Posterior cingulate gyrus (tissue), 11 donors: ENCODE results near the gene CCDC177.
A peak's percentile ranks its signal among the peaks of the same experiment; 100 is the strongest.

Source experiments
- DNase-seq, 10 donors: peaks; one replicate each; pipeline versions ENCODE4 v3.0.0 to v3.0.0-alpha.2; 2020 to 2021; ENCODE audit warnings: mixed read lengths in 3 of 10
- intact Hi-C: fragments of 100-400 bp; cut with DNase I; formaldehyde crosslinking; loops from one replicate; pipeline ENCODE4 v1.15.1; 2023

The CCDC177 gene

DNA sequence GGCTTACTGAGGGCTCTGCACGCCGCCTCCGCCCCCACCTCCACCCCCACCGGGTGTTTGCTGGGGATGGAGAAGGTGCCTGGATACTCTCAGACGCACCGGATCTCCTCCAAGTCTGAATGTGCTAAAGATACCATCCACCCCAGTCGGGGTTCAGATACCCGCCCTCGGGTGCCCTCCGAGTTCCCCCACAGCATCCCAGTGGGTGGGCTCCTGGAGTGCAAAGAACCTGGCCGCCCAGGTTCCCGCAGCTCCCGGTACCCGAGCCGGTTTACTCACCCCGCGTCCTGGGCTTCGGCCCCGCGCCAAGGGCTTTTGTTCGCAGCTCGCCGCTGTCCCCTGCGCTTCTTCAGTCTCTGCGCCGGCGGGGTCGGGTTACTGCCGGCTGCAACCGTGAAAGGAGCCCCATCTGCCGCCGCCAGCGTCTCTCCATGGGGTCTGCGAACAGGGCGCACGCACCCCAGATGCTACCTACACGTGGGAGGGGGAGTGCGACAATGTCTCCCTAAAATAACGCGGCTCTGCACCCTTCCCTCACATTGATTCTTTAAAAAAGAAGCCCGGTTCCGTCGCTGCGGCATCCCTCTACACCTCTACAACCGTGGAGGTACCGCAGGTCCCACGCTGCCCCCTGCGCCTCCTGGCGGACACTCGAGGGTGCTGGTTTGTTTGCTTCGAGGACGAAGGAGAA, at the start of gene CCDC177:
TSS of gene CCDC177 (minus strand) at position 609 of the 691 bp plus-strand sequence. CDS start 1,249 bp downstream, outside the sequence.
- peak; percentile 47 to 97 (median 78) for DNase-seq
- intact Hi-C loops = loop anchor here (5.0 kb wide), 1 partner anchor 37 kb away; no protein-coding TSS in a partner anchor

DNA sequence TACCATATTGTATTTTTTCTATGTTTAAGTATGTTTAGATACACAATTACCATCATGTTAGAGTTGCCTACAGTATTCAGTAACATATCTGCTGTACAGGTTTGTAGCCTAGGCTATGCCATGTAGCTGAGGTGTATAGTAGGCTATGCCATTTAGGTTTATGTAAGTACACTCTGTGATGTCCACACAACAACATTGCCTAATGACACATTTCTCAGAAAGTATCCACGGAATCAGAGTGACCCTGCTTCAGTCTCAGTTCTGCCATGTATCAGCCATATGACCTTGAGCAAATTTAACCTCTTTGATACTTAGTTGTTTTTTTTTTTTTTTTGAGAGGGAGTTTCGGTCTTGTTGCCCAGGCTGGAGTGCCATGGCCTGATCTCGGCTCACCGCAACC, 49.5 kb upstream of the CCDC177 start:
- intact Hi-C loops = no loop called here
- DNase-seq = no peak

DNA sequence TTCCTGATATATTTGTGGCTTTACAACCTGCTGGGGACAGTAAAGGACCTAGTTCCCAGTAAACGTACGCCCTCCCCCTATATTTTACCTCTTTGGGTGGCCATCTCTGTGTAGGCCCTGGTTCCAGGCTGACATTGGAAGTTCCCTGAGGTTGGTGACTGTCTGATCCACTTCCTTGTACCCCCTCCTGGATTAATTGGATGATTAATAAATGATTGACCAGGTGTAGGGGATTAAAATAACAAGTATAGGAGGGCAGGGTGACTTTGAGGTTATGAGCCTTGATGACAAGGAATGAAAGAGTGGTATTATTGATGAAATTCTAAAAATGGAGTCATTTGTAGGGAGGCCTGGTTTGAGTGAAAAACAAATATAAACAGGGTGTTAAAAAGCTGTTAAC, 46.3 kb upstream of the CCDC177 start:
- DNase-seq = no peak
- intact Hi-C loops = no loop called here

DNA sequence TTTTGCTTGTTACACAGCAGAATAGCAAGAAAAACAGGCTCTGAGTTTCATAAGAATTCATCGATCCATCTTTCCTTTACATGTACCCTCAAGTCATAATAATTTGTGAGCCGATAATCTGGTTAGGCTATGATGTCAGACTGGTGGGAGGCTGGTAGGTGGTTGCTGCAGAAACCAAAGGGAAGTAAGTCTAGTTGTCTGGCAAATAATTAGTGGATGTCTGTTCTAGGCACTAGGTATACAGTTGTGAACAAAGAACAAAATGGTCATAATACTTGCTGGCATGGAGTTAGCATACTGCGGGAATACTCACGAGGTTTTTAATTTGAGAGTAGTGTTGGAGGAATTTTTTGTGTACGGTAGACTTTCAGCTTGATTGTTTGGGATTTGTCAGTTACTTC, 45.5 kb upstream of the CCDC177 start:
- intact Hi-C loops = no loop called here
- DNase-seq = no peak

DNA sequence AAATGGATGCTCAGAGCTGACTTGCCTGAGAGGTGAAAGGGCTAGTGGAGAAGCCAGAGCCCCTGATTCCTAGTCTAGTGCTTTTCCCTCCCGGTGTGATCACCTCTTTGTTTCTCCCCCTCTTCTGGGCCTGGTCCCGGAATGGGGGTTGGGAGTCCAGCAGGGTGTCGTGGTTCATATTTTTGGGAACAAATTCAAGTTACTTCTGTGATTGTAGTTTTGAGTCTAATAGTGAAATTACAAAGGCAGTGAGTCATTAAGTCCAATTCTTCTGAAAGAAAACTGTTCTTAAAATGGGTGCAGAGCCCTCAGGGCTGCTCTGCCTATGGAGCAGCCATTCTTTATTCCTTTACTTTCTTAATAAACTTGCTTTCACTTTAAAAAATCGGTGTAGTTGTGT, 44.3 kb upstream of the CCDC177 start:
- intact Hi-C loops = loop anchor here (10.0 kb wide), 1 partner anchor 66 kb away; no protein-coding TSS in a partner anchor
- DNase-seq = no peak

DNA sequence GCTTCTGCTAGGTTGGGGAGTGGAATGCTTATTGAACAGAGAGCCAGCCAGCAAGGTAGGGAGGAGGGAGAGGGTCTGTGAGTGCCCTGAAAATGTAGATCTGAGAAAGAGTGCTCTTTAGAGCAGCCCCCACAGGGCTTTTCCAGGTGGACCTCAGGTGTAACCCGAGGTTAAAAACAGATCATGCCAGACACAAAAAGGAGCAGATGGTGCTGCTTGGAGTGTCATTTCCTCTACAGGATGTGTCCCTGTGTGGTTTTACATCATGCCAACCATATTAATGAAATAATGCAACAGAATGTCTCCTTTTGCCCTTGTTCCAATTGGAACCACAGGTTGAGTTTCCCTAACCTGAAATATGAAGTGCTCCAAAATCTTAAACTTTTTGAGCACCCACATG, 43.1 kb upstream of the CCDC177 start:
- intact Hi-C loops = loop anchor here (10.0 kb wide), 1 partner anchor 67 kb away; no protein-coding TSS in a partner anchor
- DNase-seq = no peak

DNA sequence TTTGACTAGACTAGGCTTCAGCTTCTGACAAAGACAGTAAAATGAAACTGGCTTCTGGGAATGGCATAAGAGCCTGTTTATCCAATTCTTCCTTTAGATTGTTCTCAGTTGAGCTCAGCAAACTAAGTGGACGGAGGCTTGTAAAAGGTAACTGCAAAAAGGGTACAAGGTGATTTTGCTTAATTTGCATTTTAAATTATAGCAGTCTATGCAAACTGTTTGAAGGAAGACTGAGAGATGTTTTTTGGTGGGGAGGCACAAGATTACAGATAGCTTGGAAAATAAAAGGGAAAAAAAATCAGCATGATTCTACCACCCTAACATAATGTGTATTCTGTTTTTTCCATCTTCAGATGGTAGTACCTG, 41.7 kb upstream of the CCDC177 start:
- no peak for DNase-seq
- intact Hi-C loops = loop anchor here (10.0 kb wide), 1 partner anchor 68 kb away; no protein-coding TSS in a partner anchor

DNA sequence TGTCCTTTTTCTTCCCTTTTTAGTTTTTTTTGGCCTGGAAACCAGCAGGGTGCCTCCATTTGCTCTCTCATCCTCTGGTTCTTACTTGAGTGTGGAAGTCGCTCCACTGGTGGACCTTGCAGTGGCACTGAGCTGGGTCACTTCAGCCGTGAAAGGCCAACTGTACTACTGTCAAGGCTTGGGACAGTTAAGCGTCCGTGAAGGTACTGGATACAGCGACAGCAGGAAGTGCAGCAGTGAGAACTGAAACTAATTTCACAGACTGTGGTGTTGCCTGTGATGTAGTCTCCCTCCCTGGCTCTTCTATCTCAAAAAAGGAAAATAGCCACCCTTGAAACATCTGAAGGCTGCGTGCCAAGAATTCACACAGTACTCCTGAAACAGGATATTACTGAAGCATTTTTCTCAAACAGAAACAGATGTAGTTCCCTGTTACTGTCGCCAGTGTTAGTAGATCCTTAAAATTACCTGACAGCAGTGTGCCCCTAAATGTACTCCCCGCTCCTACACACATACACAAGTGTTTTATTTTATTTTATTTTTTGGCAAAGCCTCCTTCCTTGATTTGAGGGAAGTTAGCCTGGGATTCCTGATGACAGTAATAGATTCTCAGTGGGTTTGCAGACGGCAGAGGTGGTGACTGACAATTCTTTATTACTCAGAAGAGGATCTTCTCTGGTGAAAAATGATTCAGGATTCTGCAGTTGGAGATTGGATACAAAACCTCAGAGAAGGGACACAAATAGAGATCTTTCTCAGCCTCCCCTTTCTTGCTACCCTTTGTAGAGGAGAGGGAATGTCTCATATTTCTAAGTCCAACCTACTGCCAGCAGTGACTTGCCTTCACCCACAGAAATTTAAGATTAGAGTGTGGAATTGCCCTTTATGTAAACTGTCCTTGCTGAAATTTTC, 41.1 kb upstream of the CCDC177 start:
- intact Hi-C loops = loop anchor here (10.0 kb wide), 1 partner anchor 69 kb away; no protein-coding TSS in a partner anchor
- DNase-seq = peak in 2 of 10 donors; percentile 12 to 35

DNA sequence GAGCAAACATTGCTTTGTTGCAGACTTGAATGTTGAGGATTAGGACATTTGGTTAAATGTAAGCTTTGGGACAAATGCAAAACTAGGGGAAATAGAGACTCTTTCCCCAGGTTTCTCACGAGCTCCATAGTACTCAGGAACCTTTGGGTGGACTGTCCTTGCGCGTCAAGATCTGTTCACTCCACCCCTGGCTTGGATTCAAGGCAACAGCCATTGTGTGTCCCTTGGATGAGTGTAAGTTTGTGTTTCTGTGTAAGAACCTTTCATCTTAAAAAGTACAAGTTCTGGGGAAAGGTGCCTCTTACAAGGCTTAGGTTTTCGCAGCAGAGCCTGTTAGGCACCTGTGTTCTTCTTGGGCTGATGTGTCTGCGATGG, 40.4 kb upstream of the CCDC177 start:
- DNase-seq = no peak
- intact Hi-C loops = loop anchor here (10.0 kb wide), 1 partner anchor 70 kb away; no protein-coding TSS in a partner anchor

DNA sequence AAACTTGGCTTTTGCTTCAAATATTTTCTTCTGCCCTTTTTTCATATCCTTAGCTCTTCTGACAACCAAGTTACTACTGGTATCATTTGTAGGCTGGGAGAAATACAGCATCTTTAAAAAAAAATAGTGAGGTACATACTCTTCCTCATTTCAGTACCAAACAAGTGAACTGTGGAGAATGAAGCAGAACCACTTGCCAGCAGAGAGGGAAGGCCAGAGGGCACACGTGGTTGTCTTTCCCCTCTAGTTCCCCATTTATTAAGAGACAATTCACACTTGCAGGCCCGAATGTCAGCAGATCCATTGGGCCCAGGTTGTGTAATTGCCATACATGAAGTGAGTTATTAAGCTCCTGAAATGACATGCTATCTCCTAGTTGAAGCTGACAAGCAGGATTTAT, 39.9 kb upstream of the CCDC177 start:
- peak in 1 of 10 donors; percentile 20 for DNase-seq
- intact Hi-C loops = loop anchor here (5.0 to 10.0 kb wide), 2 partner anchors 70 to 98 kb away; no protein-coding TSS in a partner anchor

DNA sequence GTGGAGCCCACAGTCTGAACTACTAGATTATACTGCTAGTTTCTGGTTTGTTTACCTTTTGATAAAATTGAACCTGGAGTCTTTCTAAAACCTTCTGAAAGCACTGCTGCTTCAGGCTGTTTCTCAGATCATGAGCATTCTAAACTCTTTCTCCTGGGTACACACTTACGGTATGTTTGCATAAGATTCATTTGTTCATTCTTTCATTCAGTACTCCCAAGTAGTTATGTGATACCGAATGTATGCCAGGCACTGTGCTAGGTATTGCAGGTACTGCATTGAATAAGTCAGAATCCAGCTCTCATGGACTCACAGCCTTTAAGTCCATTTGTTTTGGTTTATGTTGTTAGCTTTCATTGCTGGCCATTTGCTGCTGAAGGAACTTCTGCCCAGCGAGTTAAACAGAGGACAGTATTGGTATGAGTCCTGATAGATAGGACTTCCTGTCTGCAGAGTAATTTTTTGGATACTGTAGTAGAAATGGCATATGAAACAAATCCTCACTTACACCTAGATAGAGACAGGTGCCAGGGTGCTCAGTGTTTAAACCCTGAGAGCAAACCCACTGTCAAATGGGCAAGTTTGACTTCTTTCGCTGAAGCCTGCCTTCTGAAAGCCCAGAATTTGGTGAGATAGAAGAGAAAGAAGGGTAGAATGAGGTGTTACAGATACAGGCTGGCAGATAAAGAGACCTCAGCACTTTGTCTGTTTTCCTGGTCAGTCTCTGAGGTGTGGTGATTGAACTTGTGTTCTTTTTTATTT, 38.8 kb upstream of the CCDC177 start:
- intact Hi-C loops = loop anchor here (5.0 to 10.0 kb wide), 2 partner anchors 71 to 99 kb away; no protein-coding TSS in a partner anchor
- no peak for DNase-seq

DNA sequence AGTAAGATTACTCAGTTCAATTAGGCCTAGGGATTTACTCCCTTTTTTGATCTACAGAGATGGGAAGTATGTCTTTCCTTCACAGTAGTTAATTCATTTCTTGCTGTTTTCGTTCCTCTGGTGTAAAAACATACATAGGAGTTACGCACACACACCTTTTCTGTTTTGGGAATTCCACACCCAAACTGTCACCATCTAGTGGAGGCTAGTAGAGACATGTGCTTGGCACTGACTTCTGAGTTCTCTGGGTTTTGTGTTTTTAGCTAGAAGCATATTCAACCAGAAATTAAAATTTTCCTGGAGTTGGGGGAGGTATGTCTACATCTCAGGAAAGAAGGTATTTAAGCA, 38.1 kb upstream of the CCDC177 start:
- intact Hi-C loops = loop anchor here (5.0 to 10.0 kb wide), 2 partner anchors 72 to 100 kb away; no protein-coding TSS in a partner anchor
- DNase-seq = no peak

DNA sequence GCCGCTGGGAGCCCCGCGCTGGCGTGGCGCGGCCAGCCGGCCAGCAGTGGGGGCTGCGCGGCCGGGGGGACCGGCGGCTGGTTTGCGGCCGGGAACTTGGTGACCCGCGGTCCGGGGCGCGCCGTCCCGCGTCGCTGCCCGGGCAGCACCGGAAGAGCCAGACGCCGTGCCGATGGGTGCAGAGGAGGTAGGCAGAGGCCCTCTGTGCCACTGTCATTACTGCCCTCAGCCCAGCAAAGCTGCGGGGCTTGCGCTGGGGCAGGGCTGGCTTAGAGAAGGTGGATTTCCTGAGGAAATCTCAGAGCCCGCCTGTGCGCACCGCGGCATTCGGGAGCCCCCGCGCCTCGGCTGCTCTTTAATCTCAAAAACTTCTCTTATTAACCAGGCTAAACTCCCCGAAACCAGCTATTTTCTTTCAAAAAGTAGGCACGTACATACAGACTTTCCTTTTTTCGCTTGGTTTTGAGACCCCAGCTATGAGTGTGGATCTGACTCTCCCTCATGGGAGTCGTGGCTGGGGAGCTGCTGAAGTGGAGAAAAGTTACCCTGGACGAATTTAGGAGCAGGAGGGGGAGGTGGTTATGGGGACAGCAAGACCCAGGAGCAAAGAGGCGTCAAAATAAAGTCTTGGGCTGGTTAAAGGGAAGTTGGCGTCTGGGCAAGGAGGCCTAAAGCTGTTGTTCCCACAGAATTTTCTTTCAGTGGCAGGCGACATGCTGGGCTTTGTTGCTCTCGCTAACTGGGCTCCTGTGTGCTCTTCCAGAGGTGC, 37.5 kb upstream of the CCDC177 start:
- peak in 5 of 10 donors; percentile 11 to 80 (median 25) for DNase-seq
- intact Hi-C loops = loop anchor here (5.0 to 10.0 kb wide), 2 partner anchors 73 to 100 kb away; no protein-coding TSS in a partner anchor

DNA sequence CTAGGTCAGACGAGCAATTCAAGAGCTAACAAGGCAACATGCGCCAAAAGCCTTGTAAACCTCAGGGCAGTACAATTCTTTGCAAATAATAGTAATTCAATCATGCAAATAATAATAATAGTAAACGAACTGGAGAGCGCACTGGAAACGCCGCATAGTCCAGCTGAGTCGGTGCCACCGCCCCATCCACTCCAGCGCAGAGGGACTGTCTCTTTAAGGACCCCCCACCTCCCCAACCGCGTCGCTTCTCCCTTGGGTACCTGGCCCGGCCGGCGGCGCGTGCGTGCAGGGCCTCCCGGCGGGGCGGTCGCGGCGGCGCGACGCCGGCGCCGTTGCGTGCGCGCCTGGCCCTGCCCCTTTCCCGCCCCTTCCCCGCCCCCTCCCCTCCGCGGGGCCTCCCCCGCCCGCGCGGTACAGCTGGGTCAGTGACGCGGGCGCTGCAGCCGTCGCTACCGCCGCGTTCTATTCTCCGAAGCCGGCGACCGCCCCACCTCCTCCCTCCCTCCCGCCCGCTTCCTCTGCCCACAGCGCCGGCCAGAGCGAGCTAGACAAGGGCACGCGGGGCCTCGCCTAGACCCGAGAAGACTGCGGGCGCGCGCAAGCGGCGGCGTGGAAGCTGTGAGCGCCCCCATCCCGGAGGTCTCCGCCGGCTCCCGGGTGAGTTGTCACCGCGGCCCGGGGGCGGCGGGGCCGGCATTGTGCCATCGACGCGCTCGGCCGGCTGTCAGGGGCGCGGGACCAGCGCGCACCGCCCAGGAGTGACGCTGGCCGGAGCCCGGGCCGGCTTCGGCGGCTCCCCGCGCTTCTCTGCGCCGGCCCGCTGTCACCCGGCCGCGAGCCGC, 36.7 kb upstream of the CCDC177 start, which contains the start of gene SUSD6:
TSS of gene SUSD6 (plus strand) at position 425 of the 842 bp plus-strand sequence. CDS start 46,997 bp downstream, outside the sequence.
- DNase-seq = peak; percentile 81 to 98 (median 89)
- intact Hi-C loops = loop anchor here (5.0 to 10.0 kb wide), 2 partner anchors 73 to 101 kb away; no protein-coding TSS in a partner anchor

DNA sequence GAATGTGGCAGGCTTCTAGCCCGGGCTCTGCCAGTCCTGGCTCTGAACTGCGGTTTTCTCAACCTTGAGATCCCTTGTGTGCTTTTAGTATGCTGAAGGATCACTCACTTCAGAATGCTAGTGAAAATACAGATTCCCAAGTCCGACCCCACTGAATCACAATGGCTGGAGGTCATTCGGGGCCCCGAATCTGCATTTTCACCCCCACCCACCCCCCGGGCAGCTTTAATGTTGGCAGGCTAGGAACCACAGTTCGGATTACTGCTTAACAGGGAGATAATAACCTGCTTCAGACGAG, 36.2 kb upstream of the CCDC177 start:
- intact Hi-C loops = loop anchor here (1.0 to 10.0 kb wide), 3 partner anchors 74 to 156 kb away; partner anchors contain the start of gene SRSF5
- peak in 1 of 10 donors; percentile 3 for DNase-seq

DNA sequence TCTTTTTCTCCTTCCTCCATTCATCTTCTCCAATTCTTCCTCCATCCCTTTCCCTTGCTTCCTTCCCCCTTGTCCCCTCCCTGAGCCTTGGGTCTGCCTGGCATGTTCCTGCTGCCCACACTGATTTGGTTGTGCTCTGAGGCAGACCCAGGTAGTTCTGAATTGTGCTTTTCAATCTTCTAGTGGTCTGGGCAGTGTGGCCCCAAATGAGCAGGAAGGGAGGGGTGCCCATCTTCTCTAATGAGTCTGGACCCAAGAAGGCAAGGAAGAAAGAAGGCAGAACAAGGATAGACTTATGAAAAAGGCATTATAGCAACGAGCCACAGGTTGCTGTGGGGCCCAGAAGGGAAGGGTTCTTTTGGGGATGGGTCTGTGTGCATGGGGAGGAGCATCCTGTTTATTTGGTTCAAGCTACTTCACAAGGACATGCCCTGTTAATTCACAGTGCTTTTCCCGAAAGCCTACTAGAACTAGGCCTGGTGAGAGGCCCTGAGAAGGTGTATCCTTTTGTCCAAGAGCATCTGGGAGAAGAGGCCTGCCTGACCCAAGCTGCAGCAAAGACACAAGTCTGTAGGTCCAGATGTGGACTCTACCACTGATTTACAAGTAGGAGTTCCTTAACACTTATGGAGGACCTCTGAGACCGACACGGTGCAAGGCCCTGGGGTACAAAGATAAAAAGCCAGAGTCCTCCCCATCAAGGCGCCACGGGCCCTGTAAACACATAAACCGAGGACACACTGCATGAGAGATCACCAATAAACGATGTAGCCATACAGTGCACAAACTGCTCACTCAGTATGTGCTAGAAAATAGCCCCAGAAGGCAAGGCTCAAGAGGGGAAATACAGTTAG, 35.6 kb upstream of the CCDC177 start:
- intact Hi-C loops = loop anchor here (1.0 to 10.0 kb wide), 3 partner anchors 75 to 157 kb away; partner anchors contain the start of gene SRSF5
- no peak for DNase-seq
